ENCODE data around the gene KIAA1217. TPM values are rescaled to one million over a fixed set of nuclear protein-coding genes. Genes with fewer than 3 reads are reported as not detected.

Gene KIAA1217
- total and polyA plus RNA-seq, 9 of the 15 experiments (the other 6 are each of a cell fraction or from before 2014, with no cell fraction given) = 0.04 TPM; not detected in 8

- CTCF ChIA-PET (ENCODE audit: low intra/inter-chr PET ratio) = no interaction called here
- no peaks in the 10 kb centered on the region for H3K9me1 ChIP-seq (ENCODE audit: control insufficient read depth, insufficient read depth, low read length)
- DNase-seq (ENCODE audit: extremely low read depth in 1 of 4, low spot score in 3 of 4) (no peak), ATAC-seq (no peak), FAIRE-seq (no peak)
- no peaks in the 10 kb centered on the region for H3K4me1 ChIP-seq (replicated peaks in 1 of 2; ENCODE audit: control insufficient read depth in 2 of 2, insufficient read depth in 2 of 2, low read length in 2 of 2)
- H3K4me3 ChIP-seq = no peak overlapping the region
- no peak overlapping the region for H3K9ac ChIP-seq (ENCODE audit: insufficient read depth in 1 of 2, low read depth in 2 of 2, low read length in 2 of 2)
- 2% methylated on average over 8 of the region's 8 CpGs for WGBS (ENCODE audit: insufficient coverage, low coverage, missing lambda C conversion rate)
- intact Hi-C loops (cut with micrococcal nuclease) (no loop called here), in situ Hi-C loops (cut with MboI) (no loop called here)
- no peaks in the 10 kb centered on the region for H3K36me3 ChIP-seq (ENCODE audit: control insufficient read depth, insufficient read depth, low read length)
- H4K20me1 ChIP-seq (replicated peaks; ENCODE audit: control insufficient read depth, insufficient read depth, low read length) = no peaks in the 10 kb centered on the region
- H3K4me2 ChIP-seq (ENCODE audit: insufficient read depth, low read length) = no peak overlapping the region
- peaks cover 0 to 2% of the 10 kb centered on the region in 2 experiments; a peak in 2 of 5 replicates for H3K27me3 ChIP-seq (ENCODE audit: control insufficient read depth in 2 of 2, insufficient read depth in 2 of 2, low read length in 2 of 2)
- no peaks in the 10 kb centered on the region for H3K79me2 ChIP-seq (ENCODE audit: control insufficient read depth, insufficient read depth, low read length)
- TF ChIP-seq ZNF224 (CRISPR knock-in tag; IDR thresholded peaks at IDR 0.05) = no peak
- no peak for TF ChIP-seq CREM (IDR thresholded peaks at IDR 0.05; ENCODE audit: low read depth)
- no peak for TF ChIP-seq ZNF561 (CRISPR knock-in tag; conservative IDR thresholded peaks at IDR 0.05)
- peak; percentile 15 for TF ChIP-seq RBM25 (IDR thresholded peaks at IDR 0.05; ENCODE audit: low read depth, low read length, severe bottlenecking)
- TF ChIP-seq CBX2 (IDR thresholded peaks at IDR 0.05; ENCODE audit: insufficient read depth, low read length, poor library complexity, severe bottlenecking) = no peak
- BruUV-seq (replicated peaks) = no TSS peak
- H3K27ac ChIP-seq (ENCODE audit: extremely low read depth, low read depth, low read length) = no peak overlapping the region
- no peak overlapping the region for H2AFZ ChIP-seq (ENCODE audit: low read depth, low read length)
- H3K9me3 ChIP-seq (replicated peaks; ENCODE audit: control insufficient read depth, insufficient read depth, low read depth, low read length) = no peaks in the 10 kb centered on the region
- POLR2A ChIA-PET = no interaction called here
Observed at GRCh38 chr10:24240041-24240751, 31.3 kb downstream of the KIAA1217 start.

DNA sequence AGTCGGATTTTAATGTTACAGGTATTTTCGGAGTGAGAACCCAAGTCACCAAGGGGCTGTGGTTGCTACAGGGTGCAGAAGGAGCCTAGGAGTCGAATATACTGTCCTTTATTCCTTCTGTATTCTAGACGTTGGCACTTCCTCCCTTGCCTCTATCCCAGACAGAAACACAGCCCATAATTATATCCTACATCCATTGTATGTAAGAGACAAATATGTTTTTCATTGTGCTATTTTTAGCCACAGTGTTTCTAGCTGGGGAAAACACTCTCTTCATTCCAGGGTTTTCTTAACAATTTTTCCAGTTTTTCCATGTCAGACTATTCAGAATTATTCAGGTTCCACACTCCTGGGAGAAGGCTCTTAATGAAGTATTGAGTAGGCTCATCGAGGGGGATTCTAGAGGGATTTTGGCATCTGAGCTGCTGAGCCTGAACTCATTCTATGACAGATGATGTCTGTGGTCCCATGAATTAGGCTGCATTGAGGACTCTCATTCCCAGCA lies 32.6 kb downstream of the KIAA1217 start:
- Histone ChIP-seq H3K9me1 (ENCODE audit: control insufficient read depth, insufficient read depth, low read length) (no peaks in the 10 kb centered on the region), H3K4me2 (ENCODE audit: insufficient read depth, low read length) (no peak overlapping the region), H3K36me3 (ENCODE audit: control insufficient read depth, insufficient read depth, low read length) (no peaks in the 10 kb centered on the region), H3K27me3 (ENCODE audit: control insufficient read depth in 2 of 2, insufficient read depth in 2 of 2, low read length in 2 of 2) (peaks cover 0 to 7% of the 10 kb centered on the region in 2 experiments; a peak in 3 of 5 replicates), H3K4me3 (no peak overlapping the region), H2AFZ (ENCODE audit: low read depth, low read length) (no peak overlapping the region), H3K9me3 (replicated peaks; ENCODE audit: control insufficient read depth, insufficient read depth, low read depth, low read length) (no peaks in the 10 kb centered on the region), H3K4me1 (replicated peaks in 1 of 2; ENCODE audit: control insufficient read depth in 2 of 2, insufficient read depth in 2 of 2, low read length in 2 of 2) (no peaks in the 10 kb centered on the region), H4K20me1 (replicated peaks; ENCODE audit: control insufficient read depth, insufficient read depth, low read length) (no peaks in the 10 kb centered on the region), H3K27ac (ENCODE audit: extremely low read depth, low read depth, low read length) (no peak overlapping the region), H3K9ac (ENCODE audit: insufficient read depth in 1 of 2, low read depth in 2 of 2, low read length in 2 of 2) (no peak overlapping the region), H3K79me2 (ENCODE audit: control insufficient read depth, insufficient read depth, low read length) (no peaks in the 10 kb centered on the region)
- intact Hi-C loops (cut with micrococcal nuclease) (no loop called here), in situ Hi-C loops (cut with MboI) (no loop called here)
- DNase-seq (ENCODE audit: extremely low read depth in 1 of 4, low spot score in 3 of 4) = no peak
- CTCF ChIA-PET (ENCODE audit: low intra/inter-chr PET ratio) = no interaction called here
- FAIRE-seq = no peak
- POLR2A ChIA-PET = no interaction called here
- no TSS peak for BruUV-seq (replicated peaks)
- WGBS (ENCODE audit: insufficient coverage, low coverage, missing lambda C conversion rate) = 0% methylated on average over 5 of the region's 5 CpGs
- ATAC-seq = no peak
- TF ChIP-seq TFAP4 (CRISPR knock-in tag; IDR thresholded peaks at IDR 0.05; ENCODE audit: borderline replicate concordance) (no peak), NCOA6 (IDR thresholded peaks at IDR 0.05) (no peak), ARNT (IDR thresholded peaks at IDR 0.05) (no peak), ZNF24 (IDR thresholded peaks at IDR 0.05) (no peak), NCOA2 (IDR thresholded peaks at IDR 0.05; ENCODE audit: partially characterized antibody in 2 of 2) (no peak), ATF1 (CRISPR knock-in tag; IDR thresholded peaks at IDR 0.05) (no peak), ATF1 (tag; IDR thresholded peaks at IDR 0.05) (no peak), TEAD1 (CRISPR knock-in tag; IDR thresholded peaks at IDR 0.05) (no peak)
- TF ChIP-seq, protein P1, sequence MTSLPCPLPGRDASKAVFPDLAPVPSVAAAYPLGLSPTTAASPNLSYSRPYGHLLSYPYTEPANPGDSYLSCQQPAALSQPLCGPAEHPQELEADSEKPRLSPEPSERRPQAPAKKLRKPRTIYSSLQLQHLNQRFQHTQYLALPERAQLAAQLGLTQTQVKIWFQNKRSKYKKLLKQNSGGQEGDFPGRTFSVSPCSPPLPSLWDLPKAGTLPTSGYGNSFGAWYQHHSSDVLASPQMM (CRISPR knock-in tag; IDR thresholded peaks at IDR 0.05) = no peak
- TF ChIP-seq, protein P2, sequence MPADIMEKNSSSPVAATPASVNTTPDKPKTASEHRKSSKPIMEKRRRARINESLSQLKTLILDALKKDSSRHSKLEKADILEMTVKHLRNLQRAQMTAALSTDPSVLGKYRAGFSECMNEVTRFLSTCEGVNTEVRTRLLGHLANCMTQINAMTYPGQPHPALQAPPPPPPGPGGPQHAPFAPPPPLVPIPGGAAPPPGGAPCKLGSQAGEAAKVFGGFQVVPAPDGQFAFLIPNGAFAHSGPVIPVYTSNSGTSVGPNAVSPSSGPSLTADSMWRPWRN (IDR thresholded peaks at IDR 0.05; ENCODE audit: low read depth) = no peak
